ENCODE results near the gene NLRC3.

Gene NLRC3

GRCh38 chr16:3542601-3543373 lies 34.4 kb downstream of the NLRC3 start:
- DNase-seq = no peak

GRCh38 chr16:3541527-3542155 lies 35.6 kb downstream of the NLRC3 start:
- DNase-seq = no peak

GRCh38 chr16:3538222-3538621 lies 39.0 kb downstream of the NLRC3 start:
- no peak for DNase-seq

- no peak for DNase-seq
Observed at GRCh38 chr16:3536851-3537250, 40.4 kb downstream of the NLRC3 start.

- DNase-seq = peak; percentile 73
Observed at GRCh38 chr16:3536271-3536731, 40.9 kb downstream of the NLRC3 start.

- no peak for DNase-seq
Observed at GRCh38 chr16:3534126-3534525, 43.1 kb downstream of the NLRC3 start.

- no peak for DNase-seq
Observed at GRCh38 chr16:3532741-3533140, 44.5 kb downstream of the NLRC3 start.

GRCh38 chr16:3530371-3530914 lies 46.8 kb downstream of the NLRC3 start:
- DNase-seq = no peak

- no peak for DNase-seq
Observed at GRCh38 chr16:3529175-3529574, 48.0 kb downstream of the NLRC3 start.

- DNase-seq = no peak
Observed at GRCh38 chr16:3528406-3528805, 48.8 kb downstream of the NLRC3 start.

GRCh38 chr16:3527216-3527829 lies 49.9 kb downstream of the NLRC3 start:
- DNase-seq = peak; percentile 44

GRCh38 chr16:3525951-3526350 lies 51.3 kb downstream of the NLRC3 start:
- DNase-seq = no peak

- no peak for DNase-seq
Observed at GRCh38 chr16:3523281-3523680, 53.9 kb downstream of the NLRC3 start.

- DNase-seq = peak; percentile 12
Observed at GRCh38 chr16:3520841-3521240, 56.4 kb downstream of the NLRC3 start.

- peak; percentile 66 for DNase-seq
Observed at GRCh38 chr16:3520413-3520812, 56.8 kb downstream of the NLRC3 start.

GRCh38 chr16:3519581-3519980 lies 57.6 kb downstream of the NLRC3 start:
- DNase-seq = no peak

- no peak for DNase-seq
Observed at GRCh38 chr16:3518986-3519348, 58.2 kb downstream of the NLRC3 start.

GRCh38 chr16:3518292-3518985 lies 58.8 kb downstream of the NLRC3 start:
- no peak for DNase-seq

GRCh38 chr16:3515897-3516296 lies 61.3 kb downstream of the NLRC3 start:
- no peak for DNase-seq

GRCh38 chr16:3514621-3515020 lies 62.6 kb downstream of the NLRC3 start:
- DNase-seq = peak; percentile 56

GRCh38 chr16:3513892-3514583 lies 63.2 kb downstream of the NLRC3 start:
- no peak for DNase-seq

All from fibroblast of skin of right biceps (primary cell).